IMR-90 (cell line): ENCODE data around the gene CSF2RB. TPM values are rescaled to one million over a fixed set of nuclear protein-coding genes. Genes with fewer than 3 reads are reported as not detected.

Source experiments
- ATAC-seq: fragments of 200-7000 bp; cut with Tn5 transposase; 2 replicates; pipeline ENCODE4 v1.9.1; 2020; ENCODE audit warnings: low read depth, mild to moderate bottlenecking, moderate library complexity
- BruUV-seq: library from RNA; stranded (reverse); fragments of 400-500 nt; replicated peaks from 2 replicates; lab custom pipeline; 2021; lab: Mats Ljungman, UMichigan
- CTCF ChIA-PET: fragments of 300-600 bp; formaldehyde crosslinking; extraction: SDS; loops from one replicate; lab custom pipeline; 2021; ENCODE audit warnings: antibody characterized with exemption; lab: Yijun Ruan, JAX
- POLR2A ChIA-PET: fragments of 300-600 bp; sonication (Branson Sonifier 250); formaldehyde crosslinking; loops from one replicate; lab custom pipeline; 2022; ENCODE audit warnings: antibody characterized with exemption; ENCODE audit not compliant: unreplicated experiment; lab: Charles Lee
- DNase-seq: peaks from one replicate; pipeline ENCODE4 v3.0.0; 2013
- H2AFZ ChIP-seq: replicated peaks from 2 replicates; pipeline ENCODE3; 2013; ENCODE audit warnings: low read length, mild to moderate bottlenecking; ENCODE audit not compliant: poor library complexity
- H2AK5ac ChIP-seq: 2 replicates; pipeline ENCODE4 v1.6.1; 2013; ENCODE audit warnings: low read depth, low read length, inconsistent platforms
- H2AK9ac ChIP-seq: replicated peaks from 2 replicates; pipeline ENCODE3; 2013; ENCODE audit warnings: mild to moderate bottlenecking, low read depth, low read length, moderate library complexity; ENCODE audit not compliant: poor library complexity
- H2BK120ac ChIP-seq: 2 replicates; pipeline ENCODE4 v1.6.1; 2013; ENCODE audit warnings: low read depth, low read length, inconsistent platforms
- H2BK15ac ChIP-seq: 3 replicates; pipeline ENCODE4 v1.6.1; 2013; ENCODE audit warnings: low read depth, low read length, inconsistent platforms
- H2BK20ac ChIP-seq: 2 replicates; pipeline ENCODE4 v1.6.1; 2013; ENCODE audit warnings: low read depth, mild to moderate bottlenecking, inconsistent platforms, low read length, moderate library complexity
- H2BK5ac ChIP-seq: 2 replicates; pipeline ENCODE4 v1.6.1; 2013; ENCODE audit warnings: mild to moderate bottlenecking, low read depth, low read length, inconsistent platforms; ENCODE audit not compliant: poor library complexity, severe bottlenecking
- H3K14ac ChIP-seq: replicated peaks from 2 replicates; pipeline ENCODE4 v1.6.1; 2013; ENCODE audit warnings: low read depth, low read length, inconsistent platforms
- H3K18ac ChIP-seq: 2 replicates; pipeline ENCODE4 v1.6.1; 2013; ENCODE audit warnings: low read depth, low read length, control low read depth
- H3K23ac ChIP-seq: 2 replicates; pipeline ENCODE4 v1.6.1; 2013; ENCODE audit warnings: low read depth, low read length, inconsistent platforms
- H3K27ac ChIP-seq: 2 replicates; pipeline ENCODE4 v1.5.1; 2013; ENCODE audit warnings: mild to moderate bottlenecking, control low read depth, low read length; ENCODE audit not compliant: insufficient read depth
- H3K27me3 ChIP-seq: 2 replicates; pipeline ENCODE4 v1.6.1; 2013; ENCODE audit warnings: low read length; ENCODE audit not compliant: control insufficient read depth, insufficient read depth
- H3K36me3 ChIP-seq: 2 replicates; pipeline ENCODE4 v1.6.1; 2013; ENCODE audit warnings: low read length, mixed read lengths; ENCODE audit not compliant: control insufficient read depth, insufficient read depth
- H3K4ac ChIP-seq: 2 replicates; pipeline ENCODE4 v1.6.1; 2013; ENCODE audit warnings: low read depth, low read length, inconsistent platforms
- H3K4me1 ChIP-seq: 2 replicates; pipeline ENCODE4 v1.6.1; 2013; ENCODE audit warnings: low read length, mixed read lengths; ENCODE audit not compliant: control insufficient read depth, insufficient read depth
- H3K4me2 ChIP-seq: 2 replicates; pipeline ENCODE4 v1.6.1; 2013; ENCODE audit warnings: low read depth, mild to moderate bottlenecking, control low read depth, low read length, moderate library complexity
- H3K4me3 ChIP-seq: 2 replicates; pipeline ENCODE4 v1.5.1; 2013; ENCODE audit warnings: low read depth, mild to moderate bottlenecking, control low read depth, low read length, moderate library complexity; ENCODE audit not compliant: insufficient read depth
- H3K56ac ChIP-seq: 2 replicates; pipeline ENCODE4 v1.6.1; 2013; ENCODE audit warnings: low read length, inconsistent platforms; ENCODE audit not compliant: insufficient read depth; ENCODE audit errors: extremely low read depth
- H3K79me1 ChIP-seq, 2 experiments: 2 replicates each; pipeline ENCODE4 v1.6.1; 2013; ENCODE audit warnings: low read length in 2 of 2, inconsistent platforms in 1 of 2, low read depth in 1 of 2
- H3K9ac ChIP-seq: 2 replicates; pipeline ENCODE4 v1.6.1; 2013; ENCODE audit warnings: low read depth, low read length, control low read depth
- H3K9me1 ChIP-seq: 2 replicates; pipeline ENCODE4 v1.6.1; 2013; ENCODE audit warnings: low read length, inconsistent platforms; ENCODE audit not compliant: insufficient read depth
- H3K9me3 ChIP-seq: 2 replicates; pipeline ENCODE4 v1.6.1; 2013; ENCODE audit warnings: low read length; ENCODE audit not compliant: control insufficient read depth, insufficient read depth
- H4K20me1 ChIP-seq: 2 replicates; pipeline ENCODE4 v1.6.1; 2013; ENCODE audit warnings: low read length, inconsistent platforms; ENCODE audit not compliant: insufficient read depth
- H4K5ac ChIP-seq: 2 replicates; pipeline ENCODE4 v1.6.1; 2013; ENCODE audit warnings: mild to moderate bottlenecking, low read depth, low read length, control low read depth
- H4K8ac ChIP-seq, 2 experiments: 2 replicates each; pipeline ENCODE4 v1.6.1; 2013; ENCODE audit warnings: low read depth in 2 of 2, low read length in 2 of 2, control low read depth in 1 of 2, inconsistent platforms in 1 of 2
- H4K91ac ChIP-seq: 2 replicates; pipeline ENCODE4 v1.6.1; 2013; ENCODE audit warnings: low read depth, low read length, inconsistent platforms; ENCODE audit not compliant: insufficient read depth
- CHD1 ChIP-seq: IDR thresholded peaks from 2 replicates; pipeline ENCODE4 v1.6.1; 2012; ENCODE audit warnings: low read depth, low read length, improper control_type of control experiment
- NFE2L2 ChIP-seq: fragments of 150-350 bp; IDR thresholded peaks from 2 replicates; pipeline ENCODE4 v1.6.1; 2016; ENCODE audit warnings: low read depth, mild to moderate bottlenecking, low read length
- RCOR1 ChIP-seq: IDR thresholded peaks from 2 replicates; pipeline ENCODE4 v1.6.1; 2012; ENCODE audit warnings: mild to moderate bottlenecking, low read length, improper control_type of control experiment; ENCODE audit not compliant: insufficient replicate concordance
- SMC3 ChIP-seq: fragments of 150-350 bp; IDR thresholded peaks from 2 replicates; pipeline ENCODE4 v1.6.1; 2016; ENCODE audit warnings: low read depth, mild to moderate bottlenecking, antibody characterized with exemption, low read length, moderate library complexity
- WGBS, 2 experiments: methylation state at CpG; one replicate each; pipeline versions ENCODE4 v1.1.5 to v1.1.7; 2013; ENCODE audit warnings: missing lambda C conversion rate in 2 of 2; ENCODE audit not compliant: insufficient read length in 1 of 2; ENCODE audit errors: extremely low coverage in 2 of 2; 5-methylcytosine and 5-hydroxymethylcytosine counted together
- dilution Hi-C: fragments of 300-500 bp; cut with HindIII; formaldehyde crosslinking; loops from one replicate; pipeline ENCODE4 v1.14.3; 2018; ENCODE audit warnings: low sequenced_read_pairs; ENCODE audit not compliant: unreplicated experiment
- in situ Hi-C: fragments of 300-500 bp; cut with MboI; formaldehyde crosslinking; loops from 3 replicates; pipeline ENCODE4 v1.14.3; 2019; ENCODE audit warnings: low sequenced_read_pairs, inconsistent platforms, mixed read lengths
- intact Hi-C: fragments of 100-400 bp; cut with micrococcal nuclease; formaldehyde crosslinking; loops from 2 replicates; pipeline ENCODE4 v1.10.0; 2022
- polyA plus RNA-seq, 3 experiments: library from polyadenylated mRNA; depleted of rRNA; stranded (reverse); fragments of >200 nt; gene quantifications; 2 replicates each; pipeline ENCODE4 v1.2.3, GENCODE V29; 2012; ENCODE audit warnings: low replicate concordance in 1 of 3
- total RNA-seq: library from RNA; depleted of rRNA; stranded (reverse); fragments of >200 nt; gene quantifications from 2 replicates; pipeline ENCODE4 v1.2.3, GENCODE V29; 2012

CSF2RB gene
- total and polyA plus RNA-seq, 2 of the 4 experiments (the other 2 are of a cell fraction): not detected

- no peak overlapping the region for H2BK15ac ChIP-seq
- no peak overlapping the region for H4K5ac ChIP-seq
- peaks cover 2% of the 10 kb centered on the region; the same call in 1 of the 2 replicates for H3K9me3 ChIP-seq
- H3K18ac ChIP-seq: no peak overlapping the region
- no peak overlapping the region for H3K14ac ChIP-seq
- no peaks in the 10 kb centered on the region for H3K79me1 ChIP-seq
- no peak overlapping the region for H3K56ac ChIP-seq
- H2AK9ac ChIP-seq: no peak overlapping the region
- no peak overlapping the region for H4K91ac ChIP-seq
- dilution Hi-C loops (no loop called here), intact Hi-C loops (no loop called here), in situ Hi-C loops (no loop called here)
- no peak overlapping the region for H4K8ac ChIP-seq
- no peak overlapping the region for H3K23ac ChIP-seq
- H3K4ac ChIP-seq: no peak overlapping the region
- H2BK120ac ChIP-seq: no peak overlapping the region
- H3K36me3 ChIP-seq: no peaks in the 10 kb centered on the region
- H3K27ac ChIP-seq: no peak overlapping the region
- H3K4me1 ChIP-seq: no peaks in the 10 kb centered on the region
- H3K4me2 ChIP-seq: no peak overlapping the region
- H4K20me1 ChIP-seq: no peaks in the 10 kb centered on the region
- no peak overlapping the region for H2BK20ac ChIP-seq
- no peak for DNase-seq
- CTCF ChIA-PET: interaction anchor here (0.6 kb wide), 1 partner anchor 618 kb away, joined by 3 read pairs; no protein-coding TSS in a partner anchor
- no peak overlapping the region for H3K9ac ChIP-seq
- no peak overlapping the region for H2AK5ac ChIP-seq
- H3K9me1 ChIP-seq: no peaks in the 10 kb centered on the region
- WGBS, 2 experiments: no CpG with 5 or more reads among the region's 5 CpGs
- no peak overlapping the region for H3K4me3 ChIP-seq
- no TSS peak for BruUV-seq
- no peak overlapping the region for H2AFZ ChIP-seq
- H3K27me3 ChIP-seq: peaks cover 11% of the 10 kb centered on the region
- TF ChIP-seq SMC3 (no peak), RCOR1 (no peak), CHD1 (no peak), NFE2L2 (no peak)
- no peak overlapping the region for H2BK5ac ChIP-seq
- ATAC-seq: no peak
- POLR2A ChIA-PET: no interaction called here
These were observed 28.9 kb upstream of the CSF2RB start for GRCh38 chr22:36884349-36885158.
